Measurements from ENCODE around the gene FAM89B. TPM values are rescaled to one million over a fixed set of nuclear protein-coding genes. Genes with fewer than 3 reads are reported as not detected.
"Not testable (repeated sequence)": the region's sequence is repeated elsewhere in the genome, so short reads cannot be mapped to it uniquely, and the experiment has no call there.

The FAM89B gene
- total RNA-seq: 10 to 100 TPM; 40.8 to 55.3 (median 44.6) TPM

- 0 to 1% methylated on average over 28 to 30 of the region's 86 CpGs for WGBS, 2 donors
- H3K4me3 ChIP-seq: peak within 1 kb of the TSS; percentile 60 to 88 (median 71)
- no peaks in the 10 kb centered on the region for H3K27me3 ChIP-seq
- TF ChIP-seq EP300 (IDR thresholded peaks at IDR 0.05) (peak in 1 of 2 donors; percentile 70), CTCF (IDR thresholded peaks at IDR 0.05) (peak in 1 of 5 experiments; percentile 28), POLR2A (IDR thresholded peaks at IDR 0.05) (peak in 1 of 2 donors; percentile 74)
- H3K27ac ChIP-seq: peak within 1 kb of the TSS; percentile 68 to 95 (median 94)
- H3K36me3 ChIP-seq: no peaks in the 10 kb centered on the region
- peak; percentile 92 to 94 for DNase-seq (ENCODE audit: low spot score in 2 of 2)
- H3K4me1 ChIP-seq: peaks cover 0 to 80% (median 68%) of the 10 kb centered on the region in 4 donors
- no peaks in the 10 kb centered on the region for H3K9me3 ChIP-seq
Measured at GRCh38 chr11:65572356-65573051, at the start of gene FAM89B. FAM89B (plus strand) TSS chr11:65572538; CDS start chr11:65572670, 132 bp downstream.

GRCh38 chr11:65522718-65523630, 49.4 kb upstream of the FAM89B start:
- not testable (repeated sequence) for DNase-seq (ENCODE audit: low spot score in 2 of 2); H3K9me3 ChIP-seq; H3K27me3 ChIP-seq; H3K4me3 ChIP-seq
- peaks cover 0 to 16% (median 0%) of the 10 kb centered on the region in 3 donors for H3K36me3 ChIP-seq
- WGBS, 2 donors: 75 to 78% methylated on average over 18 of the region's 18 CpGs
- H3K4me1 ChIP-seq: peaks cover 0 to 35% (median 17%) of the 10 kb centered on the region in 4 donors
- peak overlapping the region in 2 of 4 donors; percentile 80 to 94 for H3K27ac ChIP-seq

- 86 to 88% methylated on average over 7 of the region's 7 CpGs for WGBS, 2 donors
- peak overlapping the region in 3 of 4 donors; percentile 80 to 94 (median 89) for H3K27ac ChIP-seq
- not testable (repeated sequence) for DNase-seq (ENCODE audit: low spot score in 2 of 2)
Measured at GRCh38 chr11:65523631-65523968, 48.7 kb upstream of the FAM89B start.

GRCh38 chr11:65524014-65524740, 48.2 kb upstream of the FAM89B start:
- DNase-seq (ENCODE audit: low spot score in 2 of 2): peak in 1 of 2 donors; percentile 51
- no peaks in the 10 kb centered on the region for H3K27me3 ChIP-seq
- peak overlapping the region in 3 of 4 donors; percentile 34 to 75 (median 38) for H3K4me3 ChIP-seq
- peaks cover 0 to 26% (median 0%) of the 10 kb centered on the region in 3 donors for H3K36me3 ChIP-seq
- WGBS, 2 donors: 11 to 20% methylated on average over 12 of the region's 12 CpGs
- H3K4me1 ChIP-seq: peaks cover 0 to 46% (median 21%) of the 10 kb centered on the region in 4 donors
- TF ChIP-seq POLR2A (IDR thresholded peaks at IDR 0.05) (no peak), CTCF (IDR thresholded peaks at IDR 0.05) (no peak), EP300 (IDR thresholded peaks at IDR 0.05) (no peak)
- H3K27ac ChIP-seq: peak overlapping the region; percentile 71 to 94 (median 84)
- H3K9me3 ChIP-seq: no peaks in the 10 kb centered on the region

More at GRCh38 chr11:65523631-65523968, 48.7 kb upstream of the FAM89B start:
- H3K4me3 ChIP-seq, H3K27me3 ChIP-seq, H3K9me3 ChIP-seq: not testable (repeated sequence)
- Histone ChIP-seq H3K4me1 (peaks cover 0 to 40% (median 18%) of the 10 kb centered on the region in 4 donors), H3K36me3 (peaks cover 0 to 22% (median 0%) of the 10 kb centered on the region in 3 donors)

GRCh38 chr11:65524741-65525545, 47.4 kb upstream of the FAM89B start, which contains the start of gene SCYL1:
SCYL1 (plus strand) TSS chr11:65525083; CDS start chr11:65525154, 71 bp downstream.
- WGBS, 2 donors: 0 to 1% methylated on average over 6 to 37 of the region's 82 CpGs
- Histone ChIP-seq H3K9me3 (no peaks in the 10 kb centered on the region), H3K27ac (peak within 1 kb of the TSS; percentile 94 to 97 (median 95)), H3K4me3 (peak within 1 kb of the TSS; percentile 75 to 99 (median 95)), H3K36me3 (peaks cover 0 to 30% (median 0%) of the 10 kb centered on the region in 3 donors), H3K27me3 (no peaks in the 10 kb centered on the region), H3K4me1 (peaks cover 0 to 53% (median 26%) of the 10 kb centered on the region in 4 donors)
- TF ChIP-seq CTCF (IDR thresholded peaks at IDR 0.05) (peak in 2 of 5 experiments; percentile 34 to 35), EP300 (IDR thresholded peaks at IDR 0.05) (peak in 1 of 2 donors; percentile 82), POLR2A (IDR thresholded peaks at IDR 0.05) (peak; percentile 38 to 80)
- DNase-seq (ENCODE audit: low spot score in 2 of 2): peak; percentile 68 to 74

Measured in tibial nerve (tissue), 4 donors.